OCI-LY1 (cell line): ENCODE results near the gene ANKUB1.

Experiments used
- H2AFZ ChIP-seq: fragments of 200-600 bp; sonication (generic), shearing (Covaris generic); 2 replicates; pipeline ENCODE4 v1.6.0; 2014; ENCODE audit warnings: antibody characterized with exemption, mild to moderate bottlenecking, low read length
- H3F3A ChIP-seq: fragments of 200-600 bp; sonication (generic), shearing (Covaris generic); 2 replicates; pipeline ENCODE4 v1.6.0; 2014; ENCODE audit warnings: mild to moderate bottlenecking, antibody characterized with exemption, low read length, moderate library complexity; ENCODE audit not compliant: insufficient read depth
- H3K27ac ChIP-seq: fragments of 200-600 bp; sonication (generic); 2 replicates; pipeline ENCODE4 v1.5.1; 2014; ENCODE audit warnings: low read length, mixed run types, mild to moderate bottlenecking, low read depth; ENCODE audit not compliant: poor library complexity, severe bottlenecking
- H3K27me3 ChIP-seq: fragments of 200-600 bp; sonication (generic); 2 replicates; pipeline ENCODE4 v1.6.0; 2014; ENCODE audit warnings: antibody characterized with exemption, mild to moderate bottlenecking, low read length, moderate library complexity; ENCODE audit not compliant: insufficient read depth
- H3K36me3 ChIP-seq: fragments of 200-600 bp; sonication (generic); 2 replicates; pipeline ENCODE4 v1.6.1; 2014; ENCODE audit warnings: mild to moderate bottlenecking, antibody characterized with exemption, low read length, moderate library complexity, mixed read lengths; ENCODE audit not compliant: insufficient read depth
- H3K4me1 ChIP-seq: fragments of 200-600 bp; sonication (generic); 2 replicates; pipeline ENCODE4 v1.5.1; 2014; ENCODE audit warnings: mild to moderate bottlenecking, low read length, moderate library complexity; ENCODE audit not compliant: insufficient read depth, severe bottlenecking
- H3K4me2 ChIP-seq: fragments of 200-600 bp; sonication (generic), shearing (Covaris generic); 2 replicates; pipeline ENCODE4 v1.6.1; 2014; ENCODE audit warnings: low read length
- H3K4me3 ChIP-seq: fragments of 200-600 bp; sonication (generic); 2 replicates; pipeline ENCODE4 v1.5.1; 2014; ENCODE audit warnings: low read length, low read depth, mild to moderate bottlenecking, mixed read lengths; ENCODE audit not compliant: poor library complexity, severe bottlenecking
- H3K79me2 ChIP-seq: fragments of 200-600 bp; shearing (Covaris generic); 2 replicates; pipeline ENCODE4 v1.6.1; 2016; ENCODE audit warnings: mixed run types, low read length, mixed read lengths; ENCODE audit not compliant: insufficient read depth
- H3K9ac ChIP-seq: fragments of 200-600 bp; sonication (generic), shearing (Covaris generic); 2 replicates; pipeline ENCODE4 v1.6.1; 2014; ENCODE audit warnings: mild to moderate bottlenecking, low read length, mixed read lengths
- H3K9me2 ChIP-seq: fragments of 200-600 bp; sonication (generic), shearing (Covaris generic); 2 replicates; pipeline ENCODE4 v1.6.1; 2014; ENCODE audit warnings: low read depth, mild to moderate bottlenecking, low read length, mixed read lengths
- H3K9me3 ChIP-seq: fragments of 200-600 bp; shearing (Covaris generic); 2 replicates; pipeline ENCODE4 v1.6.1; 2014; ENCODE audit warnings: low read length, mixed read lengths
- H4K20me1 ChIP-seq: fragments of 200-600 bp; sonication (generic), shearing (Covaris generic); 2 replicates; pipeline ENCODE4 v1.6.0; 2016; ENCODE audit warnings: mild to moderate bottlenecking, low read length; ENCODE audit not compliant: insufficient read depth
- CTCF ChIP-seq: fragments of 200-600 bp; sonication (generic), shearing (Covaris generic); IDR thresholded peaks from 2 replicates; pipeline ENCODE4 v1.5.1; 2017; ENCODE audit warnings: mild to moderate bottlenecking, antibody characterized with exemption, low read length, moderate library complexity, mixed read lengths
- EZH2 ChIP-seq: fragments of 200-600 bp; sonication (generic), shearing (Covaris generic); IDR thresholded peaks from 2 replicates; pipeline ENCODE4 v1.8.0; 2017; ENCODE audit warnings: borderline replicate concordance, mixed run types, mild to moderate bottlenecking, antibody characterized with exemption, low read length, moderate library complexity, mixed read lengths

Gene ANKUB1

GRCh38 chr3:149790268-149790667 is 2.1 kb downstream of the ANKUB1 start:
- Histone ChIP-seq H3K4me1 (no peaks in the 10 kb centered on the region), H3K27ac (no peak overlapping the region), H3K9me3 (no peaks in the 10 kb centered on the region), H3K4me2 (no peak overlapping the region), H3K36me3 (no peaks in the 10 kb centered on the region), H4K20me1 (no peaks in the 10 kb centered on the region), H3K9me2 (no peaks in the 10 kb centered on the region), H3K4me3 (no peak overlapping the region), H3K79me2 (no peaks in the 10 kb centered on the region), H3K27me3 (0 out of 2 replicates have a peak, but pooled peaks cover 4% of the 10 kb centered on the region), H3K9ac (no peak overlapping the region), H2AFZ (no peak overlapping the region), H3F3A (no peaks in the 10 kb centered on the region)
- TF ChIP-seq EZH2 (no peak), CTCF (no peak)

GRCh38 chr3:149784064-149784704 is 8.2 kb downstream of the ANKUB1 start:
- Histone ChIP-seq H3K4me1 (peaks cover 30% of the 10 kb centered on the region), H3K9me2 (no peaks in the 10 kb centered on the region), H2AFZ (0 out of 2 replicates have a peak overlapping the region, but pooled peaks have one; percentile 35), H3K9ac (no peak overlapping the region), H3K27ac (peak overlapping the region; percentile 26), H4K20me1 (no peaks in the 10 kb centered on the region), H3K9me3 (no peaks in the 10 kb centered on the region), H3K36me3 (no peaks in the 10 kb centered on the region), H3F3A (no peaks in the 10 kb centered on the region), H3K27me3 (no peaks in the 10 kb centered on the region), H3K79me2 (no peaks in the 10 kb centered on the region), H3K4me2 (no peak overlapping the region), H3K4me3 (no peak overlapping the region)
- no peak for TF ChIP-seq CTCF

- Histone ChIP-seq H3K27me3 (no peaks in the 10 kb centered on the region), H3K9me3 (no peaks in the 10 kb centered on the region), H3K9ac (no peak overlapping the region), H3K9me2 (no peaks in the 10 kb centered on the region), H3K27ac (peak overlapping the region; percentile 26), H3K4me3 (no peak overlapping the region), H2AFZ (peak overlapping the region; percentile 35; the same call in 1 of the 2 replicates), H3K4me2 (no peak overlapping the region), H4K20me1 (no peaks in the 10 kb centered on the region), H3K36me3 (no peaks in the 10 kb centered on the region), H3K4me1 (peaks cover 30% of the 10 kb centered on the region), H3F3A (no peaks in the 10 kb centered on the region), H3K79me2 (no peaks in the 10 kb centered on the region)
- TF ChIP-seq EZH2, result no peak
- TF ChIP-seq CTCF, result no peak
Measured at GRCh38 chr3:149783576-149783975, 8.8 kb downstream of the ANKUB1 start.
